HEK293 (cell line): ENCODE results near the gene CKAP4.

Experiments used
- HIC1 ChIP-seq: fragments of 450-650 bp; formaldehyde crosslinking; IDR thresholded peaks from 2 replicates; pipeline ENCODE4 v1.5.1; 2016; ENCODE audit warnings: missing biosample characterization, missing genetic modification characterization
- HOXD13 ChIP-seq: sonication (generic); formaldehyde crosslinking; IDR thresholded peaks from 2 replicates; pipeline ENCODE4 v1.8.0; 2022; ENCODE audit warnings: missing genetic modification reagents, borderline replicate concordance
- KLF17 ChIP-seq: fragments of 450-650 bp; formaldehyde crosslinking; IDR thresholded peaks from 2 replicates; pipeline ENCODE4 v1.5.1; 2016; ENCODE audit warnings: missing biosample characterization, missing genetic modification characterization
- SALL2 ChIP-seq: fragments of 450-650 bp; formaldehyde crosslinking; IDR thresholded peaks from 2 replicates; pipeline ENCODE4 v1.5.0; 2017; ENCODE audit warnings: missing biosample characterization, mild to moderate bottlenecking, missing genetic modification characterization, borderline replicate concordance
- SP7 ChIP-seq: fragments of 450-650 bp; formaldehyde crosslinking; IDR thresholded peaks from 2 replicates; pipeline ENCODE4 v1.5.1; 2016; ENCODE audit warnings: missing biosample characterization, missing genetic modification characterization
- ZBTB20 ChIP-seq: fragments of 450-650 bp; formaldehyde crosslinking; IDR thresholded peaks from 2 replicates; pipeline ENCODE4 v1.5.1; 2016; ENCODE audit warnings: missing biosample characterization, missing genetic modification characterization
- ZBTB7A ChIP-seq: fragments of 450-650 bp; formaldehyde crosslinking; IDR thresholded peaks from 2 replicates; pipeline ENCODE4 v1.5.1; 2016; ENCODE audit warnings: low read depth, missing biosample characterization, missing genetic modification characterization
- ZIC2 ChIP-seq: fragments of 450-650 bp; formaldehyde crosslinking; IDR thresholded peaks from 2 replicates; pipeline ENCODE4 v1.5.1; 2016; ENCODE audit warnings: missing biosample characterization, missing genetic modification characterization
- ZNF112 ChIP-seq: fragments of 450-650 bp; formaldehyde crosslinking; IDR thresholded peaks from 2 replicates; pipeline ENCODE4 v1.5.0; 2017; ENCODE audit warnings: missing biosample characterization, missing genetic modification characterization
- ZNF114 ChIP-seq: fragments of 450-650 bp; formaldehyde crosslinking; IDR thresholded peaks from 2 replicates; pipeline ENCODE4 v1.5.0; 2017; ENCODE audit warnings: missing biosample characterization, missing genetic modification characterization
- ZNF146 ChIP-seq: fragments of 450-650 bp; formaldehyde crosslinking; IDR thresholded peaks from 2 replicates; pipeline ENCODE4 v1.5.1; 2016; ENCODE audit warnings: missing biosample characterization, missing genetic modification characterization
- ZNF16 ChIP-seq: fragments of 450-650 bp; formaldehyde crosslinking; IDR thresholded peaks from 2 replicates; pipeline ENCODE4 v1.5.1; 2016; ENCODE audit warnings: low read depth, missing biosample characterization, missing genetic modification characterization
- ZNF169 ChIP-seq: fragments of 450-650 bp; formaldehyde crosslinking; IDR thresholded peaks from 2 replicates; pipeline ENCODE4 v1.5.1; 2016; ENCODE audit warnings: missing biosample characterization, missing genetic modification characterization
- ZNF223 ChIP-seq: fragments of 450-650 bp; formaldehyde crosslinking; IDR thresholded peaks from 2 replicates; pipeline ENCODE4 v1.5.1; 2016; ENCODE audit warnings: missing biosample characterization, missing genetic modification characterization
- ZNF248 ChIP-seq: fragments of 450-650 bp; formaldehyde crosslinking; IDR thresholded peaks from 2 replicates; pipeline ENCODE4 v1.5.1; 2017; ENCODE audit warnings: missing biosample characterization, missing genetic modification characterization
- ZNF280C ChIP-seq: fragments of 450-650 bp; formaldehyde crosslinking; IDR thresholded peaks from 2 replicates; pipeline ENCODE4 v1.5.1; 2016; ENCODE audit warnings: missing biosample characterization, missing genetic modification characterization
- ZNF302 ChIP-seq: fragments of 450-650 bp; formaldehyde crosslinking; IDR thresholded peaks from 2 replicates; pipeline ENCODE4 v1.5.1; 2016; ENCODE audit warnings: missing biosample characterization, missing genetic modification characterization, low read depth
- ZNF324 ChIP-seq: fragments of 450-650 bp; formaldehyde crosslinking; IDR thresholded peaks from 2 replicates; pipeline ENCODE4 v1.5.1; 2016; ENCODE audit warnings: missing biosample characterization, missing genetic modification characterization
- ZNF391 ChIP-seq: fragments of 450-650 bp; formaldehyde crosslinking; IDR thresholded peaks from 2 replicates; pipeline ENCODE4 v1.5.1; 2016; ENCODE audit warnings: low read depth, missing biosample characterization, missing genetic modification characterization, borderline replicate concordance
- ZNF398 ChIP-seq: fragments of 450-650 bp; formaldehyde crosslinking; IDR thresholded peaks from 2 replicates; pipeline ENCODE4 v1.5.1; 2017; ENCODE audit warnings: missing biosample characterization, missing genetic modification characterization
- ZNF488 ChIP-seq: fragments of 450-650 bp; formaldehyde crosslinking; IDR thresholded peaks from 2 replicates; pipeline ENCODE4 v1.5.1; 2016; ENCODE audit warnings: missing biosample characterization, missing genetic modification characterization
- ZNF514 ChIP-seq: fragments of 450-650 bp; formaldehyde crosslinking; IDR thresholded peaks from 2 replicates; pipeline ENCODE4 v1.5.1; 2016; ENCODE audit warnings: missing biosample characterization, missing genetic modification characterization
- ZNF555 ChIP-seq: fragments of 450-650 bp; formaldehyde crosslinking; conservative IDR thresholded peaks from 2 replicates; pipeline ENCODE4 v1.5.1; 2017; ENCODE audit warnings: missing biosample characterization, mild to moderate bottlenecking, missing genetic modification characterization, inconsistent platforms
- ZNF621 ChIP-seq: fragments of 450-650 bp; formaldehyde crosslinking; IDR thresholded peaks from 2 replicates; pipeline ENCODE4 v1.5.1; 2017; ENCODE audit warnings: missing biosample characterization, missing genetic modification characterization
- ZNF629 ChIP-seq: fragments of 450-650 bp; formaldehyde crosslinking; IDR thresholded peaks from 2 replicates; pipeline ENCODE4 v1.5.1; 2017; ENCODE audit warnings: missing biosample characterization, missing genetic modification characterization
- ZNF658 ChIP-seq: fragments of 450-650 bp; formaldehyde crosslinking; IDR thresholded peaks from 2 replicates; pipeline ENCODE4; 2016; ENCODE audit warnings: missing biosample characterization, missing genetic modification characterization
- ZNF707 ChIP-seq: fragments of 450-650 bp; formaldehyde crosslinking; IDR thresholded peaks from 2 replicates; pipeline ENCODE4 v1.5.1; 2016; ENCODE audit warnings: missing biosample characterization, missing genetic modification characterization
- ZNF843 ChIP-seq: fragments of 450-650 bp; formaldehyde crosslinking; IDR thresholded peaks from 2 replicates; pipeline ENCODE4 v1.5.1; 2016; ENCODE audit warnings: missing biosample characterization, missing genetic modification characterization
- ZSCAN23 ChIP-seq: fragments of 450-650 bp; formaldehyde crosslinking; IDR thresholded peaks from 2 replicates; pipeline ENCODE4 v1.5.1; 2016; ENCODE audit warnings: missing biosample characterization, missing genetic modification characterization
- ZSCAN5A ChIP-seq: fragments of 450-650 bp; formaldehyde crosslinking; IDR thresholded peaks from 2 replicates; pipeline ENCODE4 v1.5.1; 2016; ENCODE audit warnings: missing biosample characterization, missing genetic modification characterization

Gene CKAP4

GRCh38 chr12:106254724-106255123 is 6.9 kb upstream of the CKAP4 start (continued):
- TF ChIP-seq ZNF555 (tag by site-specific recombination): no peak
- no peak for TF ChIP-seq ZNF146 (tag by site-specific recombination)
- TF ChIP-seq ZNF280C: no peak
- no peak for TF ChIP-seq ZNF112 (tag by site-specific recombination)
- no peak for TF ChIP-seq ZSCAN5A (tag by site-specific recombination)
- TF ChIP-seq ZNF223 (tag by site-specific recombination): no peak
- TF ChIP-seq ZNF16 (tag by site-specific recombination): no peak
- no peak for TF ChIP-seq SALL2 (tag by site-specific recombination)
- TF ChIP-seq ZNF658 (tag by site-specific recombination): no peak
- 0 out of 2 replicates have a peak, but pooled peaks have one; percentile 43 for TF ChIP-seq HIC1 (tag by site-specific recombination)
- no peak for TF ChIP-seq KLF17 (tag by site-specific recombination)
- TF ChIP-seq ZNF324 (tag by site-specific recombination): no peak
- TF ChIP-seq ZNF707: no peak
- TF ChIP-seq ZNF114 (tag by site-specific recombination): no peak
- no peak for TF ChIP-seq ZNF488 (tag by site-specific recombination)
- TF ChIP-seq ZNF629 (tag by site-specific recombination): peak; percentile 33; the same call in 1 of the 2 replicates
- TF ChIP-seq ZNF169 (tag by site-specific recombination): no peak
- TF ChIP-seq ZSCAN23: no peak
- TF ChIP-seq ZNF514 (tag by site-specific recombination): no peak
- peak; percentile 93 for TF ChIP-seq ZIC2 (tag by site-specific recombination)
- no peak for TF ChIP-seq ZNF843 (tag by site-specific recombination)
- TF ChIP-seq HOXD13 (CRISPR knock-in tag): no peak
- TF ChIP-seq ZNF398: 0 out of 2 replicates have a peak, but pooled peaks have one; percentile 19
- peak; percentile 65 for TF ChIP-seq SP7
- no peak for TF ChIP-seq ZNF248 (tag by site-specific recombination)
- no peak for TF ChIP-seq ZNF621 (tag by site-specific recombination)
- TF ChIP-seq ZBTB20 (tag by site-specific recombination): no peak; the same call in 1 of the 2 replicates
- no peak for TF ChIP-seq ZNF302 (tag by site-specific recombination)
- no peak for TF ChIP-seq ZBTB7A (tag by site-specific recombination)
- TF ChIP-seq ZNF391 (tag by site-specific recombination): no peak
